Activated T-cell treated with anti-CD3 and anti-CD28 coated beads, Interleukin-2, amount 50 U/mL, for 4 hours (primary cell): Measurements from ENCODE around the gene BCL2L15. TPM values are rescaled to one million over a fixed set of nuclear protein-coding genes. Genes with fewer than 3 reads are reported as not detected.

Experiments
- ATAC-seq, 2 donors: fragments of 200-7000 bp; cut with Tn5 transposase; one replicate each; pipeline ENCODE4 v1.10.0; 2021
- DNase-seq: peaks from one replicate; pipeline ENCODE4 v3.0.0-alpha.2; 2020
- H3K27me3 Mint-ChIP-seq: one replicate; pipeline ENCODE4 v1.8.0; 2021; ENCODE audit warnings: low read depth, mixed read lengths
- H3K36me3 Mint-ChIP-seq: one replicate; pipeline ENCODE4 v1.8.0; 2022; ENCODE audit warnings: mixed read lengths; ENCODE audit not compliant: insufficient read depth
- H3K4me1 Mint-ChIP-seq: one replicate; pipeline ENCODE4 v1.8.0; 2021; ENCODE audit warnings: low read depth, mixed read lengths
- H3K4me3 Mint-ChIP-seq: one replicate; pipeline ENCODE4 v1.8.0; 2021; ENCODE audit warnings: mild to moderate bottlenecking, moderate library complexity, mixed read lengths
- H3K9me3 Mint-ChIP-seq: one replicate; pipeline ENCODE4 v1.8.0; 2021; ENCODE audit warnings: mixed read lengths
- total RNA-seq, 3 donors: library from RNA; stranded (reverse); gene quantifications; one replicate each; pipeline ENCODE4 v1.2.1, GENCODE V29; 2021

BCL2L15 gene
- total RNA-seq, 3 donors from 2014 or later = 0.74 to 1.6 (median 1.4) TPM

DNA sequence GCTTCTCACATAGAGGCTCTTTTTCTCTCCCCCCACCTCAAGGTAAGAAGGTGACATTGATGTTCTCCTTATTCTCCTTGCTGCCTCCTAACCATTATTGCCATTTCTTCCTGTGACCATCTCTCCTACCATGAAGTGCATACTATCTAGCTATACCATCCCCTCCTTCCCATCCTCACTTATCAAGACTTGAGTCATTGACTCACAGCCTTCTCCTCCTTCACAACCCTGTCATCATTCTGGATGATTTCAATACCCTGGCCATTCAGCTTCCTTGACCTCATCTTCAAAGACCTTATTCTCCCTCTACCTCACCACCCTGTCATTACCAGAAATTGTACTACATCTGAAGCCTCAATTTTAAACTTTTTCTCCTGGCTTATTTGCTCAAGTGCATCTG, 30.9 kb upstream of the BCL2L15 start:
- Mint-ChIP-seq H3K4me1 (no peaks in the 10 kb centered on the region), H3K27me3 (peaks cover 3% of the 10 kb centered on the region), H3K36me3 (peaks cover 5% of the 10 kb centered on the region)

DNA sequence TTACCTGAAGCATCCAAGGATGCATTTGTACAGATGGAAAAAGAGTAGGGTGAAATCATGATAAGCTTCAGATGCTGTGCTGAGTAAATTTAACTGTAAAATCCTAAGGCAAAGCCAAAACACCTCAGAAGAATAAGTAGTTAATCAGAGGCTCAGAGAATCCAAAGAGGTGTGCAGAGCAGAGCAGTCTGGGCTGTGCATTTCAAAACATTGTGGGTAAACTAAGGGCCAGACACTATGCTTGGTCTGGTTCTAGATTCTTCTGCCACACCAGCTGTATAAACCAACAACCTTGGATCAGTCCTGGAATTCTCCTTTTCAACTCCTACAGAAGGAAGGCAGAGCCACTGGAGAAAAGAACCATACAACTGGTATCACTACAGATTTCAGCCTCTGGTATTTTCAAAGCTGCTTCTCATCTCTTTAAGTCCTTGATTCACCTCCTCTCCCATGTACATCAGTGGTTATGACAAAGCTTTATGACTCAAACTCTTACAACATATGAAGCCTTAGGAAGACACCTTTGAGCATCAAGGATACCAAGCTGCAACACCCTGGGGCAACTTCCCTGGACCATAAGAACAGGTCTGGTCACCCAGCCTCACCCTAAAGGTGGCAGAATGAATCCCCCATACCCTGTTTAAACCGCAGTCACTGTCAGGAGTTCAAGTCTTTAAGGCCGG, 30.2 kb upstream of the BCL2L15 start:
- H3K27me3 Mint-ChIP-seq = peaks cover 2% of the 10 kb centered on the region
- no peak overlapping the region for H3K4me3 Mint-ChIP-seq
- peak; percentile 48 to 62 for ATAC-seq
- H3K36me3 Mint-ChIP-seq = peaks cover 5% of the 10 kb centered on the region
- no peaks in the 10 kb centered on the region for H3K4me1 Mint-ChIP-seq
- no peaks in the 10 kb centered on the region for H3K9me3 Mint-ChIP-seq
- DNase-seq = no peak

More for the DNA sequence above, 30.9 kb upstream of the BCL2L15 start:
- H3K4me3 Mint-ChIP-seq = no peak overlapping the region
- DNase-seq = no peak
- H3K9me3 Mint-ChIP-seq = no peaks in the 10 kb centered on the region
- no peak for ATAC-seq

DNA sequence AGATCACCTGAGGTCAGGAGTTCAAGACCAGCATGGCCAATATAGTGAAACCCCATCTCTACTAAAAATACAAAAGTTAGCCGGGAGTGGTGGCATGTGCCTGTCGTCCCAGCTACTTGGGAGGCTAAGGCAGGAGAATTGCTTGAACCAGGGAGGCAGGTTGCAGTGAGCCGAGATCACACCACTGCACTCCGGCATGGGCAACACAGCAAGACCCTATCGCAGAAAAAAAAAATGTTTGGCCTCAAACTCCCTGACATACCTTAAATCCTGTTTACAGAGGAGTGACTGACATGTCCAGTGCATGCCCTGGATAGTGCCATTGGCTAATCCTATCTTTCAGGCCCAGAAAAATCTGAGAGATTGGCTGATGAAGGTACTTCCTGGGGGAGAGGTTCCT, 29.6 kb upstream of the BCL2L15 start:
- H3K27me3 Mint-ChIP-seq = no peaks in the 10 kb centered on the region
- no peak for ATAC-seq

DNA sequence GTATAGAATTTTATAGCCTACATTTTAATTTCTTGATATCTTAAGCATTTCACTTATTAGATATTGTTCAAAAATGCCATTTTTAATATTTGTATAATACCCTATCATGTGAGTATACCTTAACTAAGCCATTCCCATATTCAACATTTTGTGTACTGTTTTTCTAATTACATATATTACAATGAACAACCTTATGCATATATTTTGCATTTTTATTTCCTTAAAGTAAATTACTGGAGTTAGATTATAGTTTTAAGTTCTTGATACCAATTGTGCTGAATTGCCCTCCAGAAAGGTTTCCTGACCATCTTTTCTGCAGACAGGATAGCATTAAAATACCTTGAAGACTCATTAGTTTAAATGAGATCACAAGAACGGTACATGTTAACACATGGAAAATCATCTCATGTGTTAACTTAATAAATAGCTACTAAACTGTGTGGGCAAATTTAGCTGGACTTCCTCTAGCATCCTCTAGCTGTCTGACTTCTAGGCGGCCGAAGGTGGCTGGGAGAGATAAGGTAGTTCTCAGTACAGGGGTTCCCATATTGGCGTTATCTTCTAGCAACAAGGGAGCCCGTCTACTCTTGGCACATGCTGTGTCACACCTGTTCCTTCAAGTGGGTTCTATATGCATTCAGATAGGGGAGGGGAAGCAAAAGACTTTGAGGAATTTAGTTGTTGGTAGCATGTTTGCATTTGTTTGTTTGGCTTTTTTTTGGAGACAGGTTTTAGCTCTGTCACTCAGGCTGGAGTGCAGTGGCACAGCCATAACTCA, 26.7 kb upstream of the BCL2L15 start:
- H3K36me3 Mint-ChIP-seq = peaks cover 27% of the 10 kb centered on the region
- H3K27me3 Mint-ChIP-seq = no peaks in the 10 kb centered on the region
- H3K4me1 Mint-ChIP-seq = no peaks in the 10 kb centered on the region
- H3K4me3 Mint-ChIP-seq = no peak overlapping the region
- DNase-seq (no peak), ATAC-seq (no peak)
- no peaks in the 10 kb centered on the region for H3K9me3 Mint-ChIP-seq

More for the DNA sequence above, 29.6 kb upstream of the BCL2L15 start:
- Mint-ChIP-seq H3K4me1 (no peaks in the 10 kb centered on the region), H3K9me3 (no peaks in the 10 kb centered on the region), H3K36me3 (peaks cover 5% of the 10 kb centered on the region), H3K4me3 (no peak overlapping the region)
- DNase-seq = no peak

DNA sequence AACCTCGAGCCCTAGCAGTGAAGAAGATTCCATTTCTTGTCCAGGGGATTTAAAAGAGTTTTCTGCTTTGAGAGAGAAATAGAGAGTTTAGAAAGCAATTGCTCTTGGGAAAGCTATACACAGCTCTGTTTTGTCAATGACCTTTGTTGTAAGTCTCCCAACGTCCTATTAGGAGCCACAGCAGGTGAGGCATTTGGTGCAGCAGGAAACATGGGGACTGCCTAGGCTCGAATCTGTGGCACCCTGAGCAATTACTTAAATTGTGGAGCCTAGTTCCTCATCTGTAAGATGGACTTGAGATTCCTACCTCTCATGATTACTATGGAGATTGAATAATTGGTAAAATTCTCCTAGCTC, 25.9 kb upstream of the BCL2L15 start:
- DNase-seq (no peak), ATAC-seq (no peak)
- Mint-ChIP-seq H3K4me1 (no peaks in the 10 kb centered on the region), H3K36me3 (peaks cover 31% of the 10 kb centered on the region), H3K9me3 (no peaks in the 10 kb centered on the region), H3K27me3 (no peaks in the 10 kb centered on the region), H3K4me3 (no peak overlapping the region)

DNA sequence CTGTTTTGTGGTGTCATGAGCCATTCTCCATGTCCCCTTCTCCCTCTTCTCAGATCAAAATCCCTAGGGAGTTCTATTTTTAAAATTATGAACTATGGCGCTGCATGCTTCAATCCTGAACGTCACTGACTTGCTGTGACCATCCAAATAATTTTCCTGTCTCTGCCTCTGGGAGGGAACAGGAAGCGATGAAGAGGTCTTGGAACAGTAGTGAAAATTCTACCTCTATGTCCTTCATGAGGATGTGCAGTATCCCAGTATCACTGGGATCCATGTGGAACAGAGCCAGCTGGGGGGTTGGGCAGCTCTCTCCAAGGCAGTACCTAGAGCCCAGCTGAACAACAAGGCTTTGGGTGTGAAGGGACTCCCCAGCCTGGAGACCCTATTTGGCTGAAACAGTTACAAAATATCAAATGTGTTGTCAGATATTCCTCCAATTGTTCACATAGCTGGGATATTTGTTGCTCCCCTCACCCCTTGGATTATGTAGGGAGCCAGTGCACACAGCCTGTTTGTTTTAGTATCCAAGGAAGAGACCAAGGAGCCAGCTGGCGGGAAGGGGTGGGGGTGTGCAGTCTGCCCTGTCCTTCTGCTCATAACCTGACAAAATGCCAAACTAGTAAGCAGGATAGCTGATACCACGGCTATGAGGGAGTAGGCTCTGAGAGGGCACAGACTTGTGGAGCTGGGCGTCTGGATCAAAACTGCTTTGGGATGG, 25.4 kb upstream of the BCL2L15 start:
- H3K4me3 Mint-ChIP-seq = no peak overlapping the region
- ATAC-seq (no peak), DNase-seq (no peak)
- no peaks in the 10 kb centered on the region for H3K27me3 Mint-ChIP-seq
- peaks cover 35% of the 10 kb centered on the region for H3K36me3 Mint-ChIP-seq
- H3K4me1 Mint-ChIP-seq = no peaks in the 10 kb centered on the region
- no peaks in the 10 kb centered on the region for H3K9me3 Mint-ChIP-seq

DNA sequence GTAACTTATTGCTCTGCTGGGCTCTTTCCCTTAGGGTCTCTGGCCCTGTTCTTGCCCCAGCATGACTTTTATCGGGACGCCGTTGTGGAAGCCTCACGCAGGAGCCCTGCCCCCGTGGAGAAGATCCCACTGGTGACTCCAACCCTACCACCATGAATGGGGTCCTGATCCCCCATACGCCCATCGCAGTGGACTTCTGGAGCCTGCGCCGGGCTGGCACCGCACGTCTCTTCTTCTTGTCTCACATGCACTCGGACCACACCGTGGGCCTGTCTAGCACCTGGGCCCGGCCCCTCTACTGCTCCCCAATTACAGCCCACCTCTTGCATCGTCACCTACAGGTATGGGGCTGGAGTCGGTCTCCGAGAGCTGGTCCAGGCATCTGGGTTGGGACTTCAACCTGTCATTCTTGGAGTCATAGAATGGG, 18.1 kb upstream of the BCL2L15 start:
- no peaks in the 10 kb centered on the region for H3K9me3 Mint-ChIP-seq
- ATAC-seq (peak in 1 of 2 donors; percentile 6), DNase-seq (no peak)
- no peaks in the 10 kb centered on the region for H3K27me3 Mint-ChIP-seq
- peaks cover 41% of the 10 kb centered on the region for H3K4me1 Mint-ChIP-seq
- H3K36me3 Mint-ChIP-seq = peaks cover 31% of the 10 kb centered on the region
- peak overlapping the region; percentile 95 for H3K4me3 Mint-ChIP-seq

DNA sequence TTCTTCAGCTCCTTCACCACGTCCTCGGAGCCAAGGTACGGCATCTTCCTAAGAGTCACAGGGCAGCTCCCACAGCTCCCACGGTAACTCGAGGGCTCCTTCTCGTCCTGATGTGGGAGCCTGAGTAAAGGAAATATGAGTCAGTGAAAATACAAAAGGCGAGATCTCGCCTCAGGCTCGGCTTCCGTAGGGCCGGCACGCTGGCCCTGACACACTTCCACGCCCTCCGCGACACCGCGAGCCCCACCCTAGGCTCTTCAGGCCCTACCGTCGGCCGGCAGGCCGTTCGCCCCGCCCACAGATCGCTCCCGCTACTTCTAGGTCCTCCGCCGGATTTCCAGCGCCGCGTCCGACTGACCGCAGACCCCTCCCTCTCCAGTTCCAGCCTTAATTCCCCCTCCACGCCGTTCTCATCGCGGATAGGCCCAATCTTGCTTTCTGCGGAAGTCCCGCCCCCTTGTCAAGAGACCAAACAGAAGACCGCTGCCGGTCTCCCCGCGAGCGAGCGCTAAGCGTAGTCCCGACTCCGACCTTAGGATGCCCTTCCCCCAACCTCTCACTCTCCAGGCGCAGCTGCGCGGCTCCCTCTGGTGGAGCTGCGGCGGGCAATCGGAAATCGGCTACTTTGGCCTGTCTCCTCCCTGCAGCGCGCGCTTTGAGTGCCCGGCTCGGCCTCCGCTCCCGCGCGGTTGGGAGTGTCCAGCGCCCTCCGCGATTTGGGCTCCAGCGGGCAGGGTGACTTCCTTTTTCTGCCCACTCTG, 17.5 kb upstream of the BCL2L15 start, which contains the start of the genes AP4B1 and DCLRE1B:
Gene AP4B1, minus strand, starts transcription at position 126 of the 761 bp plus-strand sequence. Its CDS starts 82 bp downstream, at position 44.
Gene DCLRE1B, plus strand, starts transcription at position 653 of the 761 bp plus-strand sequence. CDS start 261 bp downstream, outside the sequence.
- ATAC-seq (peak; percentile 92 to 93), DNase-seq (peak; percentile 94)
- Mint-ChIP-seq H3K4me3 (peak within 1 kb of the TSS; percentile 95), H3K4me1 (peaks cover 45% of the 10 kb centered on the region), H3K27me3 (no peaks in the 10 kb centered on the region), H3K9me3 (no peaks in the 10 kb centered on the region), H3K36me3 (peaks cover 30% of the 10 kb centered on the region)

DNA sequence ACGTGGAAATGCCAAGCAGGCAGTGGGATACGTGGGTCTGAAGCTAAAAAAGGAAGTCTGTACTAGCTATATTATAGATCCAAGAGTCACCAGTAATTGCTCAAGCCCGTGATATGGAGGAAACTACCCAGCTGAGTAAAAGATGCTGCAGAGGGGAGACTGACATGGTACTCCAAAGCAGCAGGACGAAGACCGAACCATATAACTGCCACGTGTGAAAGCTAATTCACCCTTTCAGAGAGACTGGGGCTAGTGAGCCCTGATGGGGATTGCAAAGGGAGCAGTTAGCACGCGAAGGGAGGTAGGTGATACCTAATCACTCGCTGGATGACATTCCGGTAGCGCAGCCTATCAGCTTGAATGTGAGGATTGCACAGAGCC, 16.9 kb upstream of the BCL2L15 start:
- no peaks in the 10 kb centered on the region for H3K9me3 Mint-ChIP-seq

DNA sequence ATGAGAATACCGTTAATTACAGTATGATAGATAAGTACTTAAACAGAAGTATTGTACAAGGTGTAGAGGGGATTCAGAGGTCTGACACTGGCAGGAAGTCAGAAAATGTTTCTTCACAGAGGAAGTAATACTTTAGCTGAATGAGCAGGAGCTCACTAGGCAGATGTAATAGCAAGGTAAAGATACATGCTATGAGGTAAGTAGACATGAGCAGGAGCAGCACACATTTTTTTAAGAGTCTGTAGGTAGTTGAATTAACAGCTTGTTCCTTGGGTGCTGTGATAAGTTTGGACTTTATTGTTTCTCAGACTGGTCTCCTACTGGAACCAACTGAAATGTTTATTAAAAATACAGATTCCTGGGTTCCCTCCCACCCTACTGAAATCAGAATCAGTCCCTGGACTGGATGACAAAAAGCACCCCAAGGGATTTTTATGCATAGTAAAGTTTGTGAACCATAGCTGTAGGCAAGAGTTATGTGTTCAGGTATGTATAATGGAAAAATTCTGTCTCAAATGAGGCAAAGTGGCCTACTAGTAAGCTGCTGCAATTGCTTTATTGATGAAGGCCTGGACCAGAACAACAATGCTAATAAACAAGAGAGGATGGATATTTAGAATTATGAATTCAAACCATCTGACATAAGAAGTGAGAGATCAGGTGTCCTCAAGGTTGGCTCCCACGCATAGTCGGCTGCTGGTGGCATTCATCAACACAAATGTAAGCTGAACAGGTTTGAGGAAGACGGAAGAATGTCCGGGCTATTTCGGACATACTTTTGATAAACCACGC, 16.3 kb upstream of the BCL2L15 start:
- peak overlapping the region; percentile 95 for H3K4me3 Mint-ChIP-seq
- H3K27me3 Mint-ChIP-seq = no peaks in the 10 kb centered on the region
- no peak for ATAC-seq
- DNase-seq = no peak
- peaks cover 55% of the 10 kb centered on the region for H3K4me1 Mint-ChIP-seq
- peaks cover 37% of the 10 kb centered on the region for H3K36me3 Mint-ChIP-seq
- H3K9me3 Mint-ChIP-seq = no peaks in the 10 kb centered on the region

More for the DNA sequence above, 16.9 kb upstream of the BCL2L15 start:
- H3K27me3 Mint-ChIP-seq = no peaks in the 10 kb centered on the region
- DNase-seq (no peak), ATAC-seq (peak; percentile 56 to 62)
- H3K4me1 Mint-ChIP-seq = peaks cover 50% of the 10 kb centered on the region
- peaks cover 35% of the 10 kb centered on the region for H3K36me3 Mint-ChIP-seq
- peak overlapping the region; percentile 95 for H3K4me3 Mint-ChIP-seq

DNA sequence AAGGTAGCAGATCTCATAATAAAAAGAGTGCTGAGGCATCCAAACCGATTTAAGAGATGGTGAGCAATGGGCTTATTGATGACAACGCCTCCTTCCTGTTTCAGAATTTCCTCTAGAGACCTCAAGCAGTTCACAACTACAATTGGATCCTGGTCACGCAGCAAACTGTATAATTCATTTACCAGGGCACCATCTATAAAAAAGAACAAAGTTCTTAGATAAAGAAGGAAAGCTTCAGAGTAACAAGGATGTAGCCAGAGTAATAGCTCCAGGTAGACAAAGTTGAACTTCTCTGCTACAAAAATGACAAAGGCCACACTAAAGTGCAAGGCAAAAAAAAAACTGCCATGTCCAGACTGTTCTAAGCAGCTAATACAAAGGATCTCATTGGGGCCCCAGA, 13.8 kb upstream of the BCL2L15 start:
- H3K4me3 Mint-ChIP-seq = no peak overlapping the region
- DNase-seq = no peak
- ATAC-seq = no peak
- no peaks in the 10 kb centered on the region for H3K9me3 Mint-ChIP-seq
- no peaks in the 10 kb centered on the region for H3K27me3 Mint-ChIP-seq
- peaks cover 58% of the 10 kb centered on the region for H3K4me1 Mint-ChIP-seq
- H3K36me3 Mint-ChIP-seq = peaks cover 46% of the 10 kb centered on the region

DNA sequence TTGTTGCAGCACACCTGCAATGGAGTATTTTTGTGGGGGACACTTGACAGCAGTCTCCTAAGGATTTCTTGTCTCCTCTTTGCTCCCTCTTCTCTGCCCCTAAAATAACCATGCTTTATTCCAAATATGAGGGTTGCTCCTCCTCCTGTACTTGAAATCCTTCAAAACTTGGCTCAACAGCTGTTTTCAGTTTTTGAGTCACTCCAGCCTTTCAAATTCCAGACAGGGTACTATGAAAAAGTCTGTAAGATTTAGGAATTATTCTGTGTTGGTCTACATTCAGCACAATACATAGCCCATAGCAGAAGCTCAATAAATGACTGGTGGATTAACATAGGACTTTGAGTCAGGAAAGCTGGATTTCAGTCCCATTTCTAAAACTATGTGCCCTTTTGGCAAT, 11.7 kb upstream of the BCL2L15 start:
- Mint-ChIP-seq H3K27me3 (no peaks in the 10 kb centered on the region), H3K4me3 (no peak overlapping the region), H3K9me3 (no peaks in the 10 kb centered on the region), H3K36me3 (peaks cover 57% of the 10 kb centered on the region), H3K4me1 (peaks cover 54% of the 10 kb centered on the region)
- ATAC-seq (no peak), DNase-seq (no peak)

DNA sequence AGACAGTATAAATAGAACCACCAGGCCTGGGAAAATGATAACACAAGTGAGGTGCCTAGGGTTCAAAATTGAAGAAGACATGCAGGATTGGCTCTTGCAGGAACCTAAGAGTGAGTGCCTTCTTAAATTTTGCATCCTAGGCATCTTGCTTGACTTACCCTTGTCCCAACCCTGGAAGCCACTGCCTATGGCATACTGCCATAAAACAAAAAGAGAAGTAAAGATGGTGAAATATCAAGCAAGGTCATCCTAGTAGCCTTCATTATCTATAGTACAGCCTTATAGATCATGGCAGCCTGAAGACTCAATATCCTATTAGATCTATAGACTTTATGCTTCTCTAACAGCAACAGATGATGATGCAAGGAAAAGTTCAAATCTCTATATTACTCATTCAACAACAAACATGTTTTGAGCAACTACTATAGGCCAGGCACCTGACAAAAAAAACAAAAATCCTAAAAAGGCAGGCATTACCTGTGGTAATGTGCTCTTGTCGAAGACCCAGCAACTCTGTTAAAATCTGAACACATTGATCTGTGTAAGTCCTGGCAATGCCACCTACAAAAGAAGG, 10.9 kb upstream of the BCL2L15 start:
- Mint-ChIP-seq H3K36me3 (peaks cover 57% of the 10 kb centered on the region), H3K4me1 (peaks cover 46% of the 10 kb centered on the region), H3K4me3 (no peak overlapping the region), H3K9me3 (no peaks in the 10 kb centered on the region), H3K27me3 (no peaks in the 10 kb centered on the region)
- no peak for DNase-seq
- ATAC-seq = no peak
